SU-DHL-6 (cell line): ENCODE data around the gene CELF5.

Experiments
- H2AFZ ChIP-seq: fragments of 200-600 bp; sonication (generic); 2 replicates; pipeline ENCODE4 v1.6.1; 2014; ENCODE audit warnings: low read depth, mild to moderate bottlenecking, moderate library complexity, mixed read lengths, antibody characterized with exemption, low read length; ENCODE audit not compliant: severe bottlenecking
- H3F3A ChIP-seq: fragments of 200-600 bp; shearing (Covaris generic); 2 replicates; pipeline ENCODE4 v1.6.0; 2016; ENCODE audit warnings: antibody characterized with exemption, mild to moderate bottlenecking; ENCODE audit not compliant: insufficient read depth
- H3K27ac ChIP-seq: fragments of 200-600 bp; sonication (generic); 2 replicates; pipeline ENCODE4 v1.5.1; 2016; ENCODE audit warnings: low read depth, mild to moderate bottlenecking, low read length, moderate library complexity, mixed read lengths
- H3K27me3 ChIP-seq: fragments of 200-600 bp; sonication (generic), shearing (Covaris generic); 2 replicates; pipeline ENCODE4 v1.6.0; 2014; ENCODE audit warnings: mild to moderate bottlenecking, low read length
- H3K36me3 ChIP-seq: fragments of 200-600 bp; sonication (generic); 2 replicates; pipeline ENCODE4 v1.6.1; 2014; ENCODE audit warnings: mild to moderate bottlenecking, low read length, mixed read lengths
- H3K4me2 ChIP-seq: fragments of 300-600, 200-600 bp; shearing (Covaris generic), sonication (generic); 2 replicates; pipeline ENCODE4 v1.6.0; 2014; ENCODE audit warnings: low read length, low read depth, mild to moderate bottlenecking; ENCODE audit not compliant: poor library complexity, severe bottlenecking
- H3K4me3 ChIP-seq: fragments of 200-600 bp; sonication (generic); 2 replicates; pipeline ENCODE4 v1.5.1; 2014; ENCODE audit warnings: antibody characterized with exemption, low read length, mild to moderate bottlenecking, mixed read lengths; ENCODE audit not compliant: insufficient read depth, poor library complexity, severe bottlenecking
- H3K79me2 ChIP-seq: fragments of 200-600 bp; sonication (generic); 2 replicates; pipeline ENCODE4 v1.6.1; 2014; ENCODE audit warnings: mild to moderate bottlenecking, low read length, moderate library complexity; ENCODE audit not compliant: insufficient read depth
- H3K9ac ChIP-seq: fragments of 200-600 bp; sonication (generic); 2 replicates; pipeline ENCODE4 v1.7.0; 2014; ENCODE audit warnings: mild to moderate bottlenecking, low read length
- H3K9me2 ChIP-seq: fragments of 200-600 bp; sonication (generic); replicated peaks from 2 replicates; pipeline ENCODE4 v1.6.1; 2014; ENCODE audit warnings: low read length; ENCODE audit not compliant: insufficient read depth
- H3K9me3 ChIP-seq: fragments of 200-600 bp; sonication (generic); 2 replicates; pipeline ENCODE4 v1.6.1; 2014; ENCODE audit warnings: low read length, mixed read lengths; ENCODE audit not compliant: insufficient read depth
- H4K20me1 ChIP-seq: fragments of 200-600 bp; sonication (generic); 2 replicates; pipeline ENCODE4 v1.6.1; 2014; ENCODE audit warnings: low read depth, mild to moderate bottlenecking, antibody characterized with exemption, low read length, moderate library complexity, mixed read lengths
- EZH2phosphoT487 ChIP-seq: fragments of 200-600 bp; sonication (generic), shearing (Covaris generic); conservative IDR thresholded peaks from 2 replicates; pipeline ENCODE4 v1.6.1; 2018; ENCODE audit warnings: mild to moderate bottlenecking, antibody characterized with exemption, low read length, moderate library complexity, mixed read lengths
- TF ChIP-seq, protein P1 (sequence below): fragments of 200-600 bp; sonication (generic); IDR thresholded peaks from one replicate; pipeline ENCODE4 v1.5.1; 2017; ENCODE audit warnings: antibody characterized with exemption, mild to moderate bottlenecking, low read length, moderate library complexity; ENCODE audit not compliant: insufficient read depth, poor library complexity, severe bottlenecking

Gene CELF5

DNA sequence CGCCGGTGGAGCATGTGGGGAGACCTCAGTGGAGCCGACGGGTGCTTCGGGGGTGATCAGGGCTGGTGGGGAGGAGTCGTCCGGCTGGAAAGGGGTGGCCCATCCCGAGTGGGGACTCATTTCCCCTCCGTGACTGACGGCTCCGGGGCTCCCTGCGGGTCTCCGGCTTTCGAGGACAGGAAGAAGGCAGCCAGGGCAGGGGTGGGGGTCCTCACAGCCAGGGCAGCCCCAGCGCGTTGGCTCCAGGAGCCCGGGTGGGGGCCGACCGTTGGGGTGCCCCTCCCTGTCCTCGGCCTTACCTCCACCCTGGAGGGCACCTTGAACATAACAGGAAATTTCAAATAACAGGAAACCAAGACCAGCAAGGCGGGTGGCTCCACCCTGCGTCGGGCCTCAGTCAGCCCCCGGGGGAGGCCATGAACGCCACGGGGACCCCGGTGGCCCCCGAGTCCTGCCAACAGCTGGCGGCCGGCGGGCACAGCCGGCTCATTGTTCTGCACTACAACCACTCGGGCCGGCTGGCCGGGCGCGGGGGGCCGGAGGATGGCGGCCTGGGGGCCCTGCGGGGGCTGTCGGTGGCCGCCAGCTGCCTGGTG, 46.0 kb upstream of the CELF5 start, which contains the start of gene S1PR4:
Gene S1PR4 (plus strand): TSS at position 393 of the 596 bp plus-strand sequence. CDS start 24 bp downstream, at position 417.
- Histone ChIP-seq H3K36me3 (no peaks in the 10 kb centered on the region), H3K9ac (no peak within 1 kb of the TSS), H3K79me2 (no peaks in the 10 kb centered on the region), H3K27ac (no peak within 1 kb of the TSS), H2AFZ (no peak within 1 kb of the TSS), H3K4me3 (no peak within 1 kb of the TSS), H3K9me3 (no peaks in the 10 kb centered on the region), H3K9me2 (no peaks in the 10 kb centered on the region), H3K4me2 (no peak within 1 kb of the TSS), H3K27me3 (no peaks in the 10 kb centered on the region), H4K20me1 (no peaks in the 10 kb centered on the region), H3F3A (no peaks in the 10 kb centered on the region)
- TF ChIP-seq, protein P1, sequence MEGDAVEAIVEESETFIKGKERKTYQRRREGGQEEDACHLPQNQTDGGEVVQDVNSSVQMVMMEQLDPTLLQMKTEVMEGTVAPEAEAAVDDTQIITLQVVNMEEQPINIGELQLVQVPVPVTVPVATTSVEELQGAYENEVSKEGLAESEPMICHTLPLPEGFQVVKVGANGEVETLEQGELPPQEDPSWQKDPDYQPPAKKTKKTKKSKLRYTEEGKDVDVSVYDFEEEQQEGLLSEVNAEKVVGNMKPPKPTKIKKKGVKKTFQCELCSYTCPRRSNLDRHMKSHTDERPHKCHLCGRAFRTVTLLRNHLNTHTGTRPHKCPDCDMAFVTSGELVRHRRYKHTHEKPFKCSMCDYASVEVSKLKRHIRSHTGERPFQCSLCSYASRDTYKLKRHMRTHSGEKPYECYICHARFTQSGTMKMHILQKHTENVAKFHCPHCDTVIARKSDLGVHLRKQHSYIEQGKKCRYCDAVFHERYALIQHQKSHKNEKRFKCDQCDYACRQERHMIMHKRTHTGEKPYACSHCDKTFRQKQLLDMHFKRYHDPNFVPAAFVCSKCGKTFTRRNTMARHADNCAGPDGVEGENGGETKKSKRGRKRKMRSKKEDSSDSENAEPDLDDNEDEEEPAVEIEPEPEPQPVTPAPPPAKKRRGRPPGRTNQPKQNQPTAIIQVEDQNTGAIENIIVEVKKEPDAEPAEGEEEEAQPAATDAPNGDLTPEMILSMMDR: no peak
- no peak for TF ChIP-seq EZH2phosphoT487

DNA sequence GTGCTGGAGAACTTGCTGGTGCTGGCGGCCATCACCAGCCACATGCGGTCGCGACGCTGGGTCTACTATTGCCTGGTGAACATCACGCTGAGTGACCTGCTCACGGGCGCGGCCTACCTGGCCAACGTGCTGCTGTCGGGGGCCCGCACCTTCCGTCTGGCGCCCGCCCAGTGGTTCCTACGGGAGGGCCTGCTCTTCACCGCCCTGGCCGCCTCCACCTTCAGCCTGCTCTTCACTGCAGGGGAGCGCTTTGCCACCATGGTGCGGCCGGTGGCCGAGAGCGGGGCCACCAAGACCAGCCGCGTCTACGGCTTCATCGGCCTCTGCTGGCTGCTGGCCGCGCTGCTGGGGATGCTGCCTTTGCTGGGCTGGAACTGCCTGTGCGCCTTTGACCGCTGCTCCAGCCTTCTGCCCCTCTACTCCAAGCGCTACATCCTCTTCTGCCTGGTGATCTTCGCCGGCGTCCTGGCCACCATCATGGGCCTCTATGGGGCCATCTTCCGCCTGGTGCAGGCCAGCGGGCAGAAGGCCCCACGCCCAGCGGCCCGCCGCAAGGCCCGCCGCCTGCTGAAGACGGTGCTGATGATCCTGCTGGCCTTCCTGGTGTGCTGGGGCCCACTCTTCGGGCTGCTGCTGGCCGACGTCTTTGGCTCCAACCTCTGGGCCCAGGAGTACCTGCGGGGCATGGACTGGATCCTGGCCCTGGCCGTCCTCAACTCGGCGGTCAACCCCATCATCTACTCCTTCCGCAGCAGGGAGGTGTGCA, 45.3 kb upstream of the CELF5 start:
- Histone ChIP-seq H3K36me3 (no peaks in the 10 kb centered on the region), H3K9me2 (no peaks in the 10 kb centered on the region), H2AFZ (no peak overlapping the region), H3K4me2 (no peak overlapping the region), H3K27ac (no peak overlapping the region), H3K79me2 (no peaks in the 10 kb centered on the region), H3K4me3 (no peak overlapping the region), H3F3A (no peaks in the 10 kb centered on the region), H3K9ac (no peak overlapping the region), H4K20me1 (no peaks in the 10 kb centered on the region), H3K9me3 (no peaks in the 10 kb centered on the region), H3K27me3 (no peaks in the 10 kb centered on the region)
- TF ChIP-seq EZH2phosphoT487: no peak
- TF ChIP-seq, protein P1: no peak

DNA sequence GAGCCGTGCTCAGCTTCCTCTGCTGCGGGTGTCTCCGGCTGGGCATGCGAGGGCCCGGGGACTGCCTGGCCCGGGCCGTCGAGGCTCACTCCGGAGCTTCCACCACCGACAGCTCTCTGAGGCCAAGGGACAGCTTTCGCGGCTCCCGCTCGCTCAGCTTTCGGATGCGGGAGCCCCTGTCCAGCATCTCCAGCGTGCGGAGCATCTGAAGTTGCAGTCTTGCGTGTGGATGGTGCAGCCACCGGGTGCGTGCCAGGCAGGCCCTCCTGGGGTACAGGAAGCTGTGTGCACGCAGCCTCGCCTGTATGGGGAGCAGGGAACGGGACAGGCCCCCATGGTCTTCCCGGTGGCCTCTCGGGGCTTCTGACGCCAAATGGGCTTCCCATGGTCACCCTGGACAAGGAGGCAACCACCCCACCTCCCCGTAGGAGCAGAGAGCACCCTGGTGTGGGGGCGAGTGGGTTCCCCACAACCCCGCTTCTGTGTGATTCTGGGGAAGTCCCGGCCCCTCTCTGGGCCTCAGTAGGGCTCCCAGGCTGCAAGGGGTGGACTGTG, 44.6 kb upstream of the CELF5 start:
- Histone ChIP-seq H3K9ac (no peak overlapping the region; the same call in 1 of the 2 replicates), H2AFZ (no peak overlapping the region), H3K9me3 (no peaks in the 10 kb centered on the region), H3K4me3 (no peak overlapping the region), H3K9me2 (no peaks in the 10 kb centered on the region), H3F3A (no peaks in the 10 kb centered on the region), H3K36me3 (no peaks in the 10 kb centered on the region), H3K4me2 (peak overlapping the region; percentile 40), H3K79me2 (no peaks in the 10 kb centered on the region), H4K20me1 (no peaks in the 10 kb centered on the region), H3K27me3 (no peaks in the 10 kb centered on the region), H3K27ac (peak overlapping the region; percentile 61; the same call in 1 of the 2 replicates)
- TF ChIP-seq EZH2phosphoT487: no peak
- TF ChIP-seq, protein P1: no peak
